Lower leg skin (tissue), 3 donors: ENCODE results near the gene KRT5.

Experiments used
- POLR2A ChIP-seq, 2 donors: fragments of 450-650 bp; IDR thresholded peaks; one replicate each; pipeline ENCODE4 v1.6.1; 2016 to 2017; ENCODE audit warnings: antibody characterized with exemption in 2 of 2, mild to moderate bottlenecking in 1 of 2, moderate library complexity in 1 of 2
- TF ChIP-seq, protein P1 (sequence below), 3 donors: fragments of 450-650 bp; IDR thresholded peaks; one replicate each; pipeline ENCODE4 v1.5.1; 2016; ENCODE audit warnings: antibody characterized with exemption in 3 of 3, mild to moderate bottlenecking in 3 of 3, moderate library complexity in 2 of 3

DNA sequence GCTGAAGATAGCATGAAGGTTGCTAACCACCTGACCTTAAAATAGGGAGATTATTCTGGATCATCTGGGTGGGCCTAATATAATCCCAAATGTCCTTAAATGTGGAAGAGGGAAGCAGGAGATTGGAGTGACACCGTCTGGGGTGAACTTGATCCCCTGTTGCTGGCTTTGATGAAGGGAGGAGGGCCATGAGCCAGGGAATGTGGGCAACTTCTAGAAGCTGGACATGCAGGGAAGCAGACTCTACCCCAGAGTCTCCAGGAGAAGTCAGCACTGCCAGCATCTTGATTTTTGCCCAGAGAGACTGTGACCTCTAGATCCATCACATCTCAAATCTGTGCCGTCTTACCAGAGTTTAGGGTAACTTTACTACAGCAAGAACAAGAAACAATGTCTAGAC lies 9.2 kb upstream of the KRT5 start:
- no peak for TF ChIP-seq POLR2A (IDR thresholded peaks at IDR 0.05)
- TF ChIP-seq, protein P1, sequence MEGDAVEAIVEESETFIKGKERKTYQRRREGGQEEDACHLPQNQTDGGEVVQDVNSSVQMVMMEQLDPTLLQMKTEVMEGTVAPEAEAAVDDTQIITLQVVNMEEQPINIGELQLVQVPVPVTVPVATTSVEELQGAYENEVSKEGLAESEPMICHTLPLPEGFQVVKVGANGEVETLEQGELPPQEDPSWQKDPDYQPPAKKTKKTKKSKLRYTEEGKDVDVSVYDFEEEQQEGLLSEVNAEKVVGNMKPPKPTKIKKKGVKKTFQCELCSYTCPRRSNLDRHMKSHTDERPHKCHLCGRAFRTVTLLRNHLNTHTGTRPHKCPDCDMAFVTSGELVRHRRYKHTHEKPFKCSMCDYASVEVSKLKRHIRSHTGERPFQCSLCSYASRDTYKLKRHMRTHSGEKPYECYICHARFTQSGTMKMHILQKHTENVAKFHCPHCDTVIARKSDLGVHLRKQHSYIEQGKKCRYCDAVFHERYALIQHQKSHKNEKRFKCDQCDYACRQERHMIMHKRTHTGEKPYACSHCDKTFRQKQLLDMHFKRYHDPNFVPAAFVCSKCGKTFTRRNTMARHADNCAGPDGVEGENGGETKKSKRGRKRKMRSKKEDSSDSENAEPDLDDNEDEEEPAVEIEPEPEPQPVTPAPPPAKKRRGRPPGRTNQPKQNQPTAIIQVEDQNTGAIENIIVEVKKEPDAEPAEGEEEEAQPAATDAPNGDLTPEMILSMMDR (IDR thresholded peaks at IDR 0.05), result no peak
